ENCODE results near the gene FEZ2.
"Not testable (repeated sequence)": the region's sequence is repeated elsewhere in the genome, so short reads cannot be mapped to it uniquely, and the experiment has no call there.

The FEZ2 gene, protein sequence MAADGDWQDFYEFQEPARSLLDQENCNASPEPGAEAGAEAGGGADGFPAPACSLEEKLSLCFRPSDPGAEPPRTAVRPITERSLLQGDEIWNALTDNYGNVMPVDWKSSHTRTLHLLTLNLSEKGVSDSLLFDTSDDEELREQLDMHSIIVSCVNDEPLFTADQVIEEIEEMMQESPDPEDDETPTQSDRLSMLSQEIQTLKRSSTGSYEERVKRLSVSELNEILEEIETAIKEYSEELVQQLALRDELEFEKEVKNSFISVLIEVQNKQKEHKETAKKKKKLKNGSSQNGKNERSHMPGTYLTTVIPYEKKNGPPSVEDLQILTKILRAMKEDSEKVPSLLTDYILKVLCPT

DNA sequence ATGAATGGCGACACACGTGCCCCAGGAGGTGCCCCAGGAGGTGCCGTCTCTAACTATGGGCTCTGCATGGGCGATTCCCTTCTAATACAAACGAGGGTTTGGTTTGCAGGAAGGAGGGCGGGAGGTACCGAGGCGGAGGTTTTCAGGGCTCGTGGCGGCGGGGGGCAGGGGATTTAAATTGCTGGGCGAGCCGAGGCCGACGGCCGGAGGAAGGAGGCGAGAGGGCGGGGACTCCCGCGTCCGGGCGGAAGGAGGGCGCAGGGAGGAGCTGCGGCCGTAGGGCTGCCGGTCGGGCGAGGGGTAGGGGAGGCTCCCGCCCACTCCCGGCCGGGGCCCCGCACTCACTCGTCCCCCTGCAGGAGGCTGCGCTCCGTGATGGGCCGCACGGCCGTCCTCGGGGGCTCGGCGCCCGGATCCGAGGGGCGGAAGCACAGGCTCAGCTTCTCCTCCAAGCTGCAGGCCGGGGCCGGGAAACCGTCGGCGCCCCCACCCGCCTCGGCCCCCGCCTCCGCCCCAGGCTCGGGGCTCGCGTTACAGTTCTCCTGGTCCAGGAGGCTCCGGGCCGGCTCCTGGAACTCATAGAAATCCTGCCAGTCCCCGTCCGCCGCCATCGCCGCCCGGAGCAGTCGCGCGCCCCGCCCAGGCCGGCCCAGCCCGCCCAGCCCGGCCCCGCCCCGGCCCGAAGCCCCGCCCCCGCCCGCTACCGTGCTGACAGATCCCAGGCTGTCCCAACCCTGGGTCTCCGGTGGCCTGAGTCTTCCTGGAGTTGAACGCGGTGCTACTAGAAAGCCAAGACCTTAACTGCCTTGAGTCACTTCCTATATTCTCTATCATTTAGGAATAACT lies at the start of gene FEZ2:
Gene FEZ2, minus strand, starts transcription at position 637 of the 846 bp plus-strand sequence. Its CDS starts 26 bp downstream, at position 611.
- DNase-seq (ENCODE audit: low read depth in 2 of 2, low spot score in 1 of 2) = peak; percentile 19 to 29

DNA sequence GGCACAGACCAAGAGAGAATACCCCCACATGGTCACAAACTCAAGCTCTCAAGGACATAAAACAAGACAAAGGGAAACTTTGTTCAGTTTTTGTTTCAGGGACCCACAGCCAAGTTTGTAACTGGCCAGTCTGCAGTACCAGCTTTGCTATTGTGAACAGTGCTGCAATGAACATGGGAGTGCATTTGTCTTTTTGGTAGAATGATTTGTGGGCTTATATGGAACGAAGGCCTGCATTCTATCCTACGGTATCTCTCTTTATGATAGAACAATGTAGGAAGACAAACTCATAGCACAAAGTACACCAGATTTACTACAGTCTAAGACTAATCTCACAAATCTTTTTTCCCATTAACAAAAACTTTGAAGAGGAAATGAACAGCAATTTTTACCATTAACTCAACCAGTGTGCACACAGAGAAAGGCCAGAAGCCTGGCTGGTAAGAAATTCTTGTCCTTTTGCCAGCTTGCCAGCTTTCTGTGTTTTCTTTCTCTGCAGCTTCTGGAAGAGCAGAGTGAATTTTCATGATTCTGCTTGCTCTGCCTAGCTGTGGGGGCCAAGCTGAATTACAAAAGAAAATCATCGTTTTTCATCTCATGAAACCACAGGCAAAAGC lies 37.1 kb upstream of the FEZ2 start:
- DNase-seq (ENCODE audit: low read depth in 2 of 2, low spot score in 1 of 2) = no peak

DNA sequence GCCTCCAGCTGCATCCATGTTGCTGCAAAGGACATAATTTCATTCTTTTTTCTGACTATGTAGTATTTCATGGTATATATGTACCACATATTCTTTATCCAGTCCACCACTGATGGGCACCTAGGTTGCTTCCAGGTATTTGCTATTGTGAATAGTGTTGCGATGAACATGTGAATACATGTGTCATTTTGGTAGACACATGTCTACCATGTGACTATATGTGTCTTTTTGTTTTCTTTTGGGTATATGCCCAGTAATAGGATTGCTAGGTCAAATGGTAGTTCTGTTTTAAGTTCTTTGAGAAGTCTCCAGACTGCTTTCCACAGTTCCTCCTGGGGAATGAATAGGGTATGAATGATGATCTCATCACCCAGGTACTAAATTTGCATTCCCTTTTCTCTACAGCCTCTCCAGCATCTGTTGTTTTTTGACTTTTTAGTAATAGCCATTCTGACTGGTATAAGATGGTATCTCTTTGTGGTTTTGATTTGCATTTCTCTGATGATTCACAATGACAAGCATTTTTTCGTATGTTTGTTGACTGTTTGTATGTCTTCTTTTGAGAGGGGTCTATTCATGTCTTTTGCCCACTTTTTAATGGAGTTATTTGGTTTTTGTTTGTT lies 35.6 kb upstream of the FEZ2 start:
- DNase-seq (ENCODE audit: low read depth in 2 of 2, low spot score in 1 of 2) = no peak

DNA sequence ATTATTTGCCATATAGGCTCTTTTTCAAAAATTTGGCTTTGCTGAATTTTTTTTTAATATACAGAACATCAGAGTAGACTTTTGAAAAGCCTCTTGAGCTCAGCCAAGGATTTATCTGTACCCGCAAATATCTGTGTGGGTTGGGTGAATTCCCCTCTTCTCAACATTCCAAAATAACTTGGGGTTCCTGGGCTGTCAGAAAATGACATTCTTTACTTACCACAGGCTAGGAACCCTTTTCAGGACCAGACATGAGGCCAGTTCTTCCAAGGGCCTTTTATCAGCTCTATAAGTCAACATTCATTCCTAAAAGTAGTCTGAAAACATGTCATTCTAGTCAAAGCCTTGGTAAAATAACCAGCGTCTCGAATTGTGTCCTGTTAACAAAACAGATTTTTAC lies 28.8 kb upstream of the FEZ2 start:
- no peak for DNase-seq (ENCODE audit: low read depth in 2 of 2, low spot score in 1 of 2)

DNA sequence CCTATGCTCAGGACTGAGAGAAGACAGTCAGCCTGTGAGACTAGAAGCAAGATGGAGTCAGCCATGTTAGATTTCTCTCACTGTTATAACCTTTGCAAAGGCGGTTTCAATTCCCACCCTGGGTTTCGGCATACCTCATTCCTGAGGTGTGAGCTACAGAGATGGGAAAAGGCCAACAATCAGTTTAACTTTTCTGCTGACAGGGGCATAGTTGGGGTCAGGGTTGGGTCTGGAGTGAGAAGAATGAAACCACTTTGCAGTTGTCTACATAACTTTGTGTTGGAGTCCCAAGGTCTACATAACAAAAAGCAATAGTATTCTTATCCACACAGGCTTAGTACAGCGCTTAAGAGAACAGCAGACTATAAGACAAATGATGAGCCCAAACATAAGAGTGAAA lies 28.1 kb upstream of the FEZ2 start:
- DNase-seq (ENCODE audit: low read depth in 2 of 2, low spot score in 1 of 2) = no peak

DNA sequence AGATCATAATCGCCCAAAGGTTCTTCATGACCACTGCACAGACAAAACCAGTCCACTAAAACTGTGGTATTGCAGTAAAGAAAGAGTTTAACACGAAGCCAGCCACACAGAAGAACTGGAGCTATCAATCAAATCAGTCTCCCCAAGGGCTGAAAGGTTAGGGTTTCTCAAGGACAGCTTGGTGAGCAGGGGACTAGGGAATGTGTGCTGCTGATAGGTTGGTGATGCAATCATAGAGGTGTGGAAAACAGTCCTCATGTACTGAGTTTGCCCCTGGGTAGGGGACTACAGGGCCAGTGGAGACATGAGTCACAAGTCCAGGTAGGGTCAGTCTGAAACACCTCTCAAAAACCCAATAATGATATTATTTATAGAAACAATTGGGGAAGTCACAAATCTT lies 27.3 kb upstream of the FEZ2 start:
- DNase-seq (ENCODE audit: low read depth in 2 of 2, low spot score in 1 of 2) = no peak

DNA sequence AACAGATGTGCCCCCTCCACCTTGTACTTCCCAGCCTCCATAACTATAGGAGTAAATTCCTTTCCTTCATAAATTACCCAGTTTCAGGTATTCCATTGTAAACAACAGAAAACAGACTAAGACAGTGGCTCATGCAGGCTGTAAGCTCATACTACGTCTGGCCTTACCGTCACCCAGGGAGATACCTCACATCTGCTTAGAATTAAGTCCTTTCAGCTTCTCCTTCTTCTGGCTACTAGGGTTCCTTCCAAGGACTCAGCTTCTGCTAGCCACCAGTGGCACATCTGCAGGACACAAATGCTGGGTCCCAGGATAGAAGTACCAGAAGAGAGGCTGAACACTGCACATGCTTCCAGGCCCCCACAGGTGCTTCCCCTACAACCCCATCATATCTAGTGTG lies 22.4 kb upstream of the FEZ2 start:
- DNase-seq (ENCODE audit: low read depth in 2 of 2, low spot score in 1 of 2) = no peak

DNA sequence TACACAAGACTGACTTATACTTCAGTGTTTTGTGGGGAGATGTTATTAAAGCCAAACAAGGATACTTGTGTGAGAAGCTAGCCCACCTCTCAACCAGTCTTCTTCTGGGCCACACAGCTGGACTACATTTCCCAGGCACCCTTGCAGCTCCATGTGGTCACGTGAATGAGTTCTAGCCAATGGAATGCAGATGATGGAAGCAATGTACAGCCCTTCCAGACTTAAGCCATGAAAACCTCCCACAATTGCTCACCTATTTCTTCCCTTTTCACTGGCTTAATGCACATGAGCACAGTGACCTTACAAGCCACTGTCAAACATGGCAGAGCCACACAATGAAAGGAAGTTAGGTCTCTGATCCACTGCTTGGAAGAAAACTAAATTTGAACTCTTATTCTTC lies 20.4 kb upstream of the FEZ2 start:
- DNase-seq (ENCODE audit: low read depth in 2 of 2, low spot score in 1 of 2) = no peak

DNA sequence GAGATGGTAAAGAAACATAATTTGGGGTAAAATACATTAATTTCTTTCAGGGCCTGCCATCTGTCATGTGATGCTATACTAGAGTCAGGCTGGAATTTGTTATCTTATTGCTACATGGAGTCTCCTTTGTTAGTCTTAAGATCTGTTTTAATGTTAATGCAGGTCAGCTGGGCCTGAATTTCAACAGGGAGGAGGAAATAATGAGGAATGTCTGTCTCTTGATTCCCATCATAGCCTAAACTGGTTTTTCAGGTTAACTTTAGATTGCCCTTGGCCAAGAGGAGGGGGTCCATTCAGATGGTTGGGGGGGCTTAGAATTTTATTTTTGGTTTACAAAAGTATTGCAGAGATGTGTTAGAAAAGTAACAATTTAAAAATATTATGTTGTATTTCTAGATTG lies 19.0 kb upstream of the FEZ2 start:
- no peak for DNase-seq (ENCODE audit: low read depth in 2 of 2, low spot score in 1 of 2)

DNA sequence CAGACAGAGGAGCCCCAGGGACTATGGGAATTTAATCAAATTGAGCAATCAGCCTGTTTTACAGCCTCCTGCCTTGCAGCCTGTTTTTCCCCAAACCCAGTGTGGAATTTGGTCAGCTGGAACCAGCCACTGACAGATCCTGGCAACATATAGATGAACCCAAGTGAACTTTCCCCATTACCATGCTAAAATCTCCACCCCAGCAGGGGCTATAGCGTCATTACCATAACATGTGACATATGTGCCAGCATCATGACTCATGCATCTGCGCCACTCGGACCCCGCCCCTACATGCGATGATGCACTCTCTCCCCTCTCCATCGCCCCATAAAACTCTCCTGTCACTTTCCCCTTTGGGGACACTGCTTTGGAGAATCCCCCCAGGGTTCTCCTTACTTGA lies 17.3 kb upstream of the FEZ2 start:
- no peak for DNase-seq (ENCODE audit: low read depth in 2 of 2, low spot score in 1 of 2)

DNA sequence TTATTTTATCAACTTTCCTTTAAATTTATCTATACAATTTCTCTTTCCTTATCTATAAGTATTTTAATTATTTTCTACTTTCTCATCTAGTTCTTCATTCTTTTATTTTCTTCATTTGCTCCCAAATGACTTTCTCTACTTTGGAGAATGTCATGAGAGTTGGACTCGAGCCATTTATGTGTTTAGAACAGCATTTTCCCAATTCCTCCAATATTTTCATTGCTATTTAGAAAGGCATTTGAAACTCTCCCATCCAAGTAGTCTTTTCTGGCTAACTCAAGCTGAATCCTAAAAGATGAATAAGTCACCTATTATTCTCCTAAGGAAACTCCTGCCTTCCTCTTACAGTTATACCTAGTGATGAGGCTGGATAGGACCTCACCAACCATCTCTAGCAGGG lies 15.8 kb upstream of the FEZ2 start:
- no peak for DNase-seq (ENCODE audit: low read depth in 2 of 2, low spot score in 1 of 2)

DNA sequence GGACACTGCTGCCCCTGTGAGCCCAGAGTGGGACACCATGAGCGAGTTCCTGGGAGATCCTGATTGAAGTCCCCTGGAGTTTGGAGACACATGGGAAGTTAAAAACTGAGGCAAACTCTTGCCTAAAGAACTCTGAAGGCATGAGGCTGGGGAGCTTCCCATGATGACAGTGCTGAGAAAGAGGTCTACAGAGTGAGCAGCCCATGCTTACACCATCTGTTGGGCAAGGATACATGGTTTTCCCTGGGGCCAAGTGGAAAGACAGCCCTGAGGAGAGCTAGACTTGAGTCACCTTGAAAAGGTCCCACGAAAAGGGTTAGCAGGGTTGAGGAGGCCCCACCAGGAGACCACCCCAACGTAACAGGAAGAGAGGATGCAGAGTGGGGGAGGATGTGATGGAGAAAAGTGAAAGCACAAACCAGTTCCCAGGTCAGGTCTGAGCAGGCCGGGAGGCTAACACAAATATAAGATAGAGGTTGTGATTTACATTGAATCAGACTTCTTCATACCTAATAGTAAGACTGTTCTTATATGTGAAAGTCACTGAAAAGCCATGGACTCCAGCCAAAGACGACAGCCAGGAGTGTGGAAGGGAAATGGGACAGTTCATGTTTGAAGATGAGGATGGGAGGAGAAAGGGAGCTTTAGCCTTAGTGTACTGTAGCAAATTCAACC lies 13.5 kb upstream of the FEZ2 start:
- no peak for DNase-seq (ENCODE audit: low read depth in 2 of 2, low spot score in 1 of 2)

DNA sequence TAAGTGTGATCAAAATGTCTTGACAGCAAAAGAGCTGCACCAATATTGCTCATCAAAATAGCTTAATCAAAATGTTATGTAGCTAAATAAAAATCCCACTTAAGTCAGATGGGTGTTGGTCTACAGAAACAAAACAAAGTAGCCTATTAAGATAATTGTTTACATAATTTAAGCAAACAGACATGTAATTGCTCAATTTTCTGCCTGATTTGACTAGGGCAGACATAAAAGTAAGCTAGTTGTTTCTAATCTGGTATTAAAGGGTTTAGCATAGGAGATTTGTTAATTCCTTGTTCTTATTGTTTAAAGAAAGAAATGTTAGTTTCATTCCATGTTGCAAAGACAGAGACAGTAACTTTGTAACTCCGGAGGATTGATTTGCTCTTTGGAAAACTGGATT lies 11.5 kb upstream of the FEZ2 start:
- no peak for DNase-seq (ENCODE audit: low read depth in 2 of 2, low spot score in 1 of 2)

DNA sequence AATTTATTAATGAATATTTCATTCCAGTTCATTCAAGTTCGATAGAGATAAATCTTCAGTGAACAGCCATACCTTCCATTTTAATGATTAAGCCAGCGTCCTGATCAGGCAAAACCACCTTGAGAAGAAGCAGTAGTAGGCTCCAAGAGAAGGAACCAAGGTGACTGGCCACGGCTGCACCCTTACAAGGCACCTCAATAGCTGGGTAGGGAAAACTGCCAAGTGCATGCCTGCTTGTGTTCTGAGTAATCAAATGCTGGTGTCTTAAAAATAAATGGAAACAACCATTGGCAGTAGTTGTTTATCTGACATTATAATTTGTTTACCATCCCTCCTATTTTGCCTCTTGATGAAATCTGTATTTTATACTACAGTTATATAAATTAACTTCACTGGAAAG lies 10.0 kb upstream of the FEZ2 start:
- DNase-seq (ENCODE audit: low read depth in 2 of 2, low spot score in 1 of 2) = no peak

DNA sequence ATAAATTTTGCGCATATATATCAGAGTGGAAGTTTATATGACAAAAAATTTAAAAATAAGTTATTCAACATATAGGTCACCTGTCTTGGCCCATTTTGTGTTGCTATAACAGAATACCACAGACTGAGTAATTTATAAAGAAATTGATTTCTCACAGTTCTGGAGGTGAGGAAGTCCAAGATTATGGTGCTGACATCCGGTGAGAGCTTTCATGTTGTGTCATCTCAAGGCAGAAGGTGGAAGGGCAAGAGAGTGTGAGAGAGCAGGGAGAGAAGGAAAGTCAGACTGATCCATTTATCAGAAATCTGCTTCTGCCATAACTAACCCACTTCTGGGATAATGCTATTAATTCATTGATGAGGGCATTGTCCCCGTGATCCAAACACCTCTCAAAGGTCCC lies 9.0 kb upstream of the FEZ2 start:
- DNase-seq (ENCODE audit: low read depth in 2 of 2, low spot score in 1 of 2) = no peak

DNA sequence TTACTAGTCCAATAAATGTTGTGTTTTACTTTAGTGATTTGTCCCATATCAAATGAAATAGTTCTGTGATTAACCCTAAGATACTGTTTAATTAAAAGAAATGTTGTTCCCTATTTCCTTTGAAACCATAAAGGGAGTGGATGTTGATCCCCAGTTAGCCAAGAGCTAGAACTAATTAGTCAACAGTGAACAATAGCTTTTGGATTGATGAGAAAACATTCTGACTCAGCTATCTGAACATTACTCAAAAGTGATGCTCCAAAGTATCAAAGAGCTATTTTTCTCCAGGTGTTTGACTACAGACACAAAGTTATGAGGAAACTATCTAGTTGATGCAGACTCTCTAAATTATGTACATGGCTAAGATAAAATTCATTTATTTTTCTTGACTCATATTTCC lies 7.3 kb upstream of the FEZ2 start:
- no peak for DNase-seq (ENCODE audit: low read depth in 2 of 2, low spot score in 1 of 2)

DNA sequence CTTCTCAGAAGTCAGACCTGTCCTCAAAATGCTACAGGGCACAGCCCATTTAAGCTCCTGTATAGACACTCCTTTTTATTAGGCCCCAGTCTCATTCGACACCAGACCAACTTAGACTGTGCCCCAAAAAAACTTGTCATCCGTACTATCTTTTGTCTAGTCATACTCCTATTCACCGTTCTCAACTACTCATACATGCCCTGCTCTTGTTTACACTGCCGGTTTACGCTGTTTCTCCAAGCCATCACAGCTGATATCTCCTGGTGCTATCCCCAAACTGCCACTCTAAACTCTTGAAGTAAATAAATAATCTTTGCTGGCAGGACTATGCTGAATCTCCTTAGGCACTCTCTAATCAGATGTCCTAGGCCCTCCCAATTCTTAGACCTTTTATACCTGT lies 5.7 kb upstream of the FEZ2 start:
- not testable (repeated sequence) for DNase-seq (ENCODE audit: low read depth in 2 of 2, low spot score in 1 of 2)

DNA sequence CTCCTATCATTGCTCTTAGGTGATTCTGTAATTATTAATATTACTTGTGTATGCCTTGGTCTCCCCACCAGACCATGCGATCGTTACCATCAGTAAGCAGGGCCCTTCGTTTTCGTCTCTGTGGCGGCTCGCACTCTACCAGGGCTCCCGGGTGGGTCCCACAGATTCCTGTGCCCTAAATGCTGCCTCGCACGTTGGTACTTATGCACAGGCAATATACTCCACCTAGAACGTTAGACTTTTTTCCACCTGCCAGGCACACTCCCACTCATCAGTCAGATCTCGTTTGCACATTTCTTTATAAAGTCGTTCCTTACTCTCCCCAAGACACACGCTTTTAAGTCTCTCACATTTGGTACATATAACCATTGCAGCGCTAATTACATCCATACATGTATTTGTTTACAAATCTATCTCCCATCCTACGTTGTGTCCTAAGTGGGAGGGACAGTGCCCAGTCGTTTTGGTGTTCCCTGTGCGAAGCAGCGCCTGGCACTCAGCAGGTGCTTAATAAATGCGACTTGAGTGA lies 901 bp downstream of the FEZ2 start:
- no peak for DNase-seq (ENCODE audit: low read depth in 2 of 2, low spot score in 1 of 2)

DNA sequence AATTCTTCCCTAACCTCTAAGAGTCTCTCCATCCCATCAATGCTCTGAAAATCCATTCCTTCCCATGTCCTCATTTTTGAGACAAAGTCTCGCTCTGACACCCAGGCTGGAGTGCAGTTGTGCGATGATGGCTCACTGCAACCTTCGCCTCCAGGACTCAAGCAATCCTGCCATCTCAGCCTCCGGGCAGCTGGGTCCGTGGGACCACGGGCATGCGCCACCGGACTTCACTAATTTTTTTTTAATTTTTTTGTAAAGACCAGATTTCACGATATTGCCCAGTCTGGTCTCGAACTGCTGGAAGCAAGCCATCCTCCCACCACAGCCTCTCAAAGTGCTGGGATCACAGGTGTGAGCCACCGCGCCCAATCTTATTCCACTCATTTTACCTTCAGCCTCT lies 1.6 kb downstream of the FEZ2 start:
- no peak for DNase-seq (ENCODE audit: low read depth in 2 of 2, low spot score in 1 of 2)

DNA sequence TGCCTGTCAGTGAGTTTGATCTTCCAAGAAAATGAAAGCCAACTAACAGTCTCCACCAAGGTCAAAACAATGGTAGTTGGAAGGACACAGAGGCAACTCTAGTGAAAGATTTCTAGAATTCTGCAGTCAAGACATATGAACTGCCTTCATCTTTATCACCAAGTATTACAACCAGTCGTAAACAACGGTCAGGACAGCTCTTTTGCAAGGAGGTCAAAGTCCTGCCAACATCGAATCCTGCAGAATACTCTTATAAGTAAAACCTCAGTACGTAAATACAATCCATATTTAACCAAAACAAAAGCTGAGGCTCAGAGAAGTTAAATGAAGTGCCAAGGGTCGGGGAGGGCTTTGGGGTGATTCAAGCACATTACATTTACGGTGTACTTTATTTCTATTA lies 3.1 kb downstream of the FEZ2 start:
- DNase-seq (ENCODE audit: low read depth in 2 of 2, low spot score in 1 of 2) = no peak

DNA sequence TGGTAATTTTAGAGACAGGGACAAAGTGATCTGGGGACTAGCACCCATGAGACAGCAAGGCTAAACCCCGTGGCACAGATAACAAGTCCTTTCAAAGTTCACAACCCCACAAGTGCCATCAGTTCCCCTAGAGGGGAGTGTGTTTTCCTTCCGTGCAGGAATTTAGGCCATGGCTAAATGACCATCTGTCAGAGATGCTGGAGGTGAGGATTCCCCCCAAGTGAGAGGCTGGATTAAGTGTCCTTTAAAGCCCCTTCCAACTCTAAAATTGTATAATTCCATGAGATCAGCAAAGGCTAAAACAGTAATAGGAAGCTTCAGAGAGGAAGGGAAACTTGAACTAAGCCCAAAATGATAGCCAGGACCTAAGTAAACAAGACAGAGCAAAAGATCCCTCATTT lies 8.7 kb downstream of the FEZ2 start:
- DNase-seq (ENCODE audit: low read depth in 2 of 2, low spot score in 1 of 2) = no peak
